Heart right ventricle (tissue), 16 donors: Measurements from ENCODE around the gene NOX1. TPM values are rescaled to one million over a fixed set of nuclear protein-coding genes. Genes with fewer than 3 reads are reported as not detected.

Source experiments
- ATAC-seq, 8 donors: fragments of 200-7000 bp; cut with Tn5 transposase; one replicate each; pipeline ENCODE4 v1.9.1; 2020; ENCODE audit warnings: mild to moderate bottlenecking in 8 of 8, moderate library complexity in 8 of 8, moderate number of reproducible peaks in 1 of 8
- DNase-seq, 2 donors: peaks; one replicate each; pipeline ENCODE4 v3.0.0-alpha.2; 2020
- H3K27ac ChIP-seq, 10 donors: fragments of 200-600 bp; sonication (generic) in 2 of 10; one replicate each; pipeline versions ENCODE4 v1.5.0 to v1.8.0; 2020 to 2022; ENCODE audit warnings: mild to moderate bottlenecking in 3 of 10
- H3K27me3 ChIP-seq, 7 donors: fragments of 200-600 bp; one replicate each; pipeline ENCODE4 v1.8.0; 2021 to 2022; ENCODE audit warnings: mild to moderate bottlenecking in 2 of 7
- H3K36me3 ChIP-seq, 9 donors: fragments of 200-600 bp; sonication (generic) in 1 of 9; one replicate each; pipeline versions ENCODE4 v1.5.0 to v1.8.0; 2020 to 2022; ENCODE audit warnings: mild to moderate bottlenecking in 2 of 9
- H3K4me1 ChIP-seq, 9 donors: fragments of 200-600 bp; sonication (generic) in 1 of 9; one replicate each; pipeline versions ENCODE4 v1.5.0 to v1.8.0; 2020 to 2022; ENCODE audit warnings: mild to moderate bottlenecking in 4 of 9
- H3K4me3 ChIP-seq, 10 donors: fragments of 200-600 bp; sonication (generic) in 2 of 10; one replicate each; pipeline versions ENCODE4 v1.5.0 to v1.8.0; 2020 to 2022; ENCODE audit warnings: mild to moderate bottlenecking in 7 of 10, moderate library complexity in 2 of 10
- H3K9me3 ChIP-seq, 11 donors: fragments of 200-600 bp in 10 of 11; sonication (generic) in 2 of 11; one replicate each; pipeline versions ENCODE4 v1.5.0 to v1.8.0; 2013 to 2022; ENCODE audit warnings: mild to moderate bottlenecking in 2 of 11, control low read depth in 1 of 11, moderate library complexity in 1 of 11
- CTCF ChIP-seq, 9 donors: fragments of 200-600 bp; sonication (generic) in 2 of 9; IDR thresholded peaks; one replicate each; pipeline versions ENCODE4 v1.5.0 to v1.8.0; 2021 to 2022; ENCODE audit warnings: antibody characterized with exemption in 9 of 9, mild to moderate bottlenecking in 5 of 9, moderate library complexity in 1 of 9
- WGBS, 2 donors: extraction: QIAGEN DNeasy Blood & Tissue Kit; methylation state at CpG; one replicate each; pipeline ENCODE4 v1.1.7; 2013; ENCODE audit warnings: inconsistent platforms in 1 of 2; 5-methylcytosine and 5-hydroxymethylcytosine counted together
- intact Hi-C, 10 donors: fragments of 100-400 bp; cut with DNase I; formaldehyde crosslinking; loops; one replicate each; pipeline versions ENCODE4 v1.11.1 to v1.14.2; 2022
- long read RNA-seq, 3 donors: library from polyadenylated mRNA; unstranded; transcript quantifications; one replicate each; pipeline ENCODE4 v2.0.0, GENCODE V29; 2020 to 2021
- polyA plus RNA-seq, 2 donors: library from polyadenylated mRNA; stranded (reverse); fragments of 200-250 nt; gene quantifications; one replicate each; pipeline ENCODE4 v1.2.3, GENCODE V29; 2013
- total RNA-seq, 10 donors: library from RNA; stranded (reverse); fragmentation: NEBNext Ultra II Directional in 3 of 10; extraction: Animal tissue kit (Norgen Biotek cat#: 25700) in 3 of 10; gene quantifications; one replicate each; pipeline versions ENCODE4 v1.2.1 to v1.2.4, GENCODE V29; 2021 to 2023
- donor health status: Arrhythmogenic right ventricular cardiomyopathy.
- donor health status: ischemic (EF 13 %, LVEDD 7.1; RV severe dilation, severe dysfunction).
- donor health status: healthy with polysubstance abuse.
- donor health status: DM: no; HTN: yes; CAD: no.
- donor health status: DM: no; HTN: no; CAD: no.
- donor health status: ischemic (EF 25% LVEDD 6.9; RV normal size, moderate dysfunction).
- donor health status: ischemic (EF 25% LVEDD 5.7; RV mildly dilated, moderate dysfunction).
- donor health status: healthy.
- donor health status: DM: yes; HTN: yes; CAD: no.
- donor health status: Ischemic cardiomyopathy.
- donor health status: ischemic (EF 35%, LVEDD 5.7; RV mildly dilated, moderate dysfunction).
- donor health status: nonischemic (EF 11% LVEDD 7.7; RV severe dilation, severe dysfunction).
- donor health status: DM: yes; HTN: yes; CAD: no.
- donor health status: PGD.
- donor health status: ischemic (EF 29% LVEDD 5.4; RV normal size, mild dysfunction).
- donor health status: nonischemic (EF 23%, LVEDD 6.1; RV moderate dilation, normal function).

The NOX1 gene
- total RNA-seq: not detected
- polyA plus RNA-seq: not detected
- long read RNA-seq, donor 1: 0 reads
- long read RNA-seq, donor 2: 0 reads
- long read RNA-seq, donor 3: 0 reads

- no peak for TF ChIP-seq CTCF (IDR thresholded peaks at IDR 0.05)
Observed at GRCh38 chrX:100874325-100874724, at the start of gene NOX1. TSS of gene NOX1 (minus strand) at chrX:100874359. CDS start at chrX:100874139, 220 bp downstream.

GRCh38 chrX:100915562-100915961 is 41.4 kb upstream of the NOX1 start:
- H3K9me3 ChIP-seq: no peaks in the 10 kb centered on the region
- DNase-seq: no peak
- WGBS, 2 donors: 71 to 83% methylated on average over 2 of the region's 2 CpGs
- no peaks in the 10 kb centered on the region for H3K36me3 ChIP-seq
- no peak for TF ChIP-seq CTCF (IDR thresholded peaks at IDR 0.05)
- no peak overlapping the region for H3K4me3 ChIP-seq
- no peak overlapping the region for H3K27ac ChIP-seq
- ATAC-seq: no peak
- no peaks in the 10 kb centered on the region for H3K4me1 ChIP-seq
- intact Hi-C loops: no loop called here
- H3K27me3 ChIP-seq: peaks cover 0 to 18% (median 0%) of the 10 kb centered on the region in 7 donors

More at GRCh38 chrX:100874325-100874724, at the start of gene NOX1:
- H3K27me3 ChIP-seq: peaks cover 0 to 51% (median 0%) of the 10 kb centered on the region in 7 donors
- H3K4me1 ChIP-seq: no peaks in the 10 kb centered on the region
- H3K4me3 ChIP-seq: no peak within 1 kb of the TSS
- no peak for DNase-seq
- no peak within 1 kb of the TSS for H3K27ac ChIP-seq
- ATAC-seq: no peak
- WGBS, 2 donors: 28 to 42% methylated on average over 2 of the region's 2 CpGs
- intact Hi-C loops: no loop called here
- H3K9me3 ChIP-seq: no peaks in the 10 kb centered on the region
- H3K36me3 ChIP-seq: no peaks in the 10 kb centered on the region

- ATAC-seq: no peak
- TF ChIP-seq CTCF (IDR thresholded peaks at IDR 0.05): no peak
- WGBS, 2 donors: 96 to 100% methylated on average over 2 to 3 of the region's 3 CpGs
Observed at GRCh38 chrX:100913111-100913510, 39.0 kb upstream of the NOX1 start.

GRCh38 chrX:100911731-100912130 is 37.6 kb upstream of the NOX1 start:
- no peak for TF ChIP-seq CTCF (IDR thresholded peaks at IDR 0.05)
- Histone ChIP-seq H3K4me1 (no peaks in the 10 kb centered on the region), H3K27ac (no peak overlapping the region), H3K4me3 (no peak overlapping the region), H3K36me3 (no peaks in the 10 kb centered on the region), H3K9me3 (no peaks in the 10 kb centered on the region), H3K27me3 (peaks cover 0 to 16% (median 0%) of the 10 kb centered on the region in 7 donors)
- ATAC-seq: no peak
- intact Hi-C loops: no loop called here
- 48 to 50% methylated on average over 1 of the region's 1 CpG for WGBS, 2 donors
- DNase-seq: no peak

More at GRCh38 chrX:100913111-100913510, 39.0 kb upstream of the NOX1 start:
- no peak for DNase-seq
- no peaks in the 10 kb centered on the region for H3K36me3 ChIP-seq
- intact Hi-C loops: no loop called here
- peaks cover 0 to 24% (median 0%) of the 10 kb centered on the region in 7 donors for H3K27me3 ChIP-seq
- H3K4me3 ChIP-seq: no peak overlapping the region
- no peaks in the 10 kb centered on the region for H3K9me3 ChIP-seq
- H3K27ac ChIP-seq: no peak overlapping the region
- no peaks in the 10 kb centered on the region for H3K4me1 ChIP-seq
